GM23338 (cell line): ENCODE measurements around the gene TFCP2. TPM values are rescaled to one million over a fixed set of nuclear protein-coding genes. Genes with fewer than 3 reads are reported as not detected.

Source experiments
- ATAC-seq: fragments of 200-7000 bp; cut with Tn5 transposase; 3 replicates; pipeline ENCODE4 v1.9.1; 2020
- DNase-seq: peaks from one replicate; pipeline ENCODE4 v3.0.0-alpha.2; 2015; ENCODE audit warnings: low spot score
- H2AFZ ChIP-seq: fragments of 200-600 bp; sonication (generic); 2 replicates; pipeline ENCODE4 v1.8.0; 2016; ENCODE audit warnings: antibody characterized with exemption, mild to moderate bottlenecking, moderate library complexity
- H3F3A ChIP-seq: fragments of 200-600 bp; sonication (generic); replicated peaks from 2 replicates; pipeline ENCODE4 v1.8.0; 2017; ENCODE audit warnings: antibody characterized with exemption, mixed run types, low read depth
- H3K27ac ChIP-seq: fragments of 200-600 bp; sonication (generic); 2 replicates; pipeline ENCODE4 v1.6.1; 2016; ENCODE audit warnings: low read depth
- H3K27me3 ChIP-seq: fragments of 200-600 bp; sonication (generic); 2 replicates; pipeline ENCODE4 v1.8.0; 2016; ENCODE audit warnings: mild to moderate bottlenecking, mixed run types, moderate library complexity; ENCODE audit not compliant: insufficient read depth
- H3K36me3 ChIP-seq: fragments of 200-600 bp; sonication (generic); 2 replicates; pipeline ENCODE4 v1.8.0; 2016; ENCODE audit warnings: mild to moderate bottlenecking; ENCODE audit not compliant: insufficient read depth
- H3K4me1 ChIP-seq: fragments of 200-600 bp; sonication (generic); 2 replicates; pipeline ENCODE4 v1.8.0; 2016; ENCODE audit warnings: mild to moderate bottlenecking, moderate library complexity; ENCODE audit not compliant: insufficient read depth
- H3K4me2 ChIP-seq: fragments of 200-600 bp; sonication (generic); 2 replicates; pipeline ENCODE4 v1.7.1; 2017; ENCODE audit warnings: mixed run types
- H3K4me3 ChIP-seq: fragments of 200-600 bp; sonication (generic); 2 replicates; pipeline ENCODE4 v1.6.1; 2016; ENCODE audit warnings: mixed run types
- H3K79me2 ChIP-seq: fragments of 200-600 bp; sonication (generic); replicated peaks from 2 replicates; pipeline ENCODE4 v1.8.0; 2017; ENCODE audit warnings: mild to moderate bottlenecking; ENCODE audit not compliant: insufficient read depth
- H3K9me2 ChIP-seq: fragments of 200-600 bp; sonication (generic); 2 replicates; pipeline ENCODE4 v1.8.0; 2017; ENCODE audit not compliant: insufficient read depth
- H4K20me1 ChIP-seq: fragments of 200-600 bp; sonication (generic); replicated peaks from 2 replicates; pipeline ENCODE4 v1.8.0; 2017; ENCODE audit warnings: mild to moderate bottlenecking; ENCODE audit not compliant: insufficient read depth
- H3K27ac Mint-ChIP-seq: 2 replicates; pipeline ENCODE4 v1.8.0; 2020; ENCODE audit warnings: inconsistent platforms, mild to moderate bottlenecking, moderate library complexity, mixed read lengths
- H3K27me3 Mint-ChIP-seq: 3 replicates; pipeline ENCODE4 v1.8.0; 2022; ENCODE audit warnings: low read depth, mild to moderate bottlenecking, moderate library complexity, mixed read lengths, inconsistent platforms; ENCODE audit not compliant: insufficient read depth, poor library complexity
- H3K36me3 Mint-ChIP-seq: 3 replicates; pipeline ENCODE4 v1.8.0; 2021; ENCODE audit warnings: low read depth, mild to moderate bottlenecking, inconsistent platforms, moderate library complexity, mixed read lengths
- H3K4me1 Mint-ChIP-seq: 3 replicates; pipeline ENCODE4 v1.8.0; 2020; ENCODE audit warnings: mild to moderate bottlenecking, inconsistent platforms, mixed read lengths
- H3K4me3 Mint-ChIP-seq: 3 replicates; pipeline ENCODE4 v1.8.0; 2021; ENCODE audit warnings: moderate library complexity, mild to moderate bottlenecking, inconsistent platforms, mixed read lengths
- H3K9me3 Mint-ChIP-seq: 3 replicates; pipeline ENCODE4 v1.8.0; 2020; ENCODE audit warnings: moderate library complexity, mild to moderate bottlenecking, inconsistent platforms, mixed read lengths
- CREB1 ChIP-seq: fragments of 250-450 bp; sonication (Bioruptor Pico); IDR thresholded peaks from 2 replicates; pipeline ENCODE4 v1.5.0; 2020; ENCODE audit warnings: low read depth, mild to moderate bottlenecking, moderate library complexity
- EZH2phosphoT487 ChIP-seq: fragments of 200-600 bp; sonication (generic); IDR thresholded peaks from one replicate; pipeline ENCODE4 v1.8.1; 2018; ENCODE audit warnings: antibody characterized with exemption; ENCODE audit not compliant: unreplicated experiment
- JUNB ChIP-seq: IDR thresholded peaks from one replicate; pipeline ENCODE4 v1.6.1; 2016; ENCODE audit warnings: antibody characterized with exemption; ENCODE audit not compliant: unreplicated experiment
- REST ChIP-seq: IDR thresholded peaks from one replicate; pipeline ENCODE4 v1.6.1; 2018; ENCODE audit warnings: antibody characterized with exemption; ENCODE audit not compliant: unreplicated experiment
- ZNF114 ChIP-seq: fragments of 250-450 bp; sonication (Bioruptor Pico); IDR thresholded peaks from 2 replicates; pipeline ENCODE4 v1.5.0; 2020; ENCODE audit warnings: mild to moderate bottlenecking, moderate library complexity
- ZNF331 ChIP-seq: fragments of 250-450 bp; sonication (Bioruptor Pico); IDR thresholded peaks from 2 replicates; pipeline ENCODE4 v1.5.0; 2020; ENCODE audit warnings: low read depth, mild to moderate bottlenecking, moderate library complexity
- ZNF462 ChIP-seq: fragments of 250-450 bp; sonication (Bioruptor Pico); IDR thresholded peaks from 2 replicates; pipeline ENCODE4 v1.5.0; 2020; ENCODE audit warnings: mild to moderate bottlenecking, moderate library complexity
- polyA plus RNA-seq: library from polyadenylated mRNA; unstranded; fragments of >200 nt; fragmentation: Nextera tagmentation; extraction: Ambion mirVana; gene quantifications from 2 replicates; pipeline ENCODE4 v1.2.1, GENCODE V29; 2016
- total RNA-seq: library from RNA; depleted of rRNA; stranded (reverse); fragments of >200 nt; shearing (Covaris generic); gene quantifications from 2 replicates; pipeline ENCODE4 v1.2.3, GENCODE V29; 2014

Gene TFCP2
- total and polyA plus RNA-seq, 2 experiments from 2014 or later = 15.2 to 30.5 TPM

- TF ChIP-seq REST (no peak), ZNF114 (CRISPR knock-in tag) (no peak)
Observed at GRCh38 chr12:51055060-51055459, 117.9 kb downstream of the TFCP2 start (continued).

GRCh38 chr12:51051787-51052186 is 121.1 kb downstream of the TFCP2 start:
- Histone ChIP-seq H3K4me1 (peaks cover 10% of the 10 kb centered on the region; the same call in 1 of the 2 replicates), H3K9me2 (no peaks in the 10 kb centered on the region), H3K79me2 (no peaks in the 10 kb centered on the region), H4K20me1 (no peaks in the 10 kb centered on the region), H3F3A (no peaks in the 10 kb centered on the region), H3K27me3 (no peaks in the 10 kb centered on the region), H3K27ac (no peak overlapping the region), H3K4me3 (no peak overlapping the region), H3K36me3 (peaks cover 23% of the 10 kb centered on the region), H3K4me2 (no peak overlapping the region), H2AFZ (no peak overlapping the region)
- H3K27ac Mint-ChIP-seq = no peak overlapping the region
- no peaks in the 10 kb centered on the region for H3K9me3 Mint-ChIP-seq
- ATAC-seq (no peak), DNase-seq (no peak)
- peaks cover 31% of the 10 kb centered on the region for H3K36me3 Mint-ChIP-seq
- no peak for TF ChIP-seq ZNF462 (CRISPR knock-in tag)
- TF ChIP-seq EZH2phosphoT487 = no peak
- no peak for TF ChIP-seq CREB1 (CRISPR knock-in tag)
- no peak for TF ChIP-seq ZNF331
- no peak for TF ChIP-seq JUNB
- no peak overlapping the region; the same call in 2 of the 3 replicates for H3K4me3 Mint-ChIP-seq
- peaks cover 15% of the 10 kb centered on the region for H3K27me3 Mint-ChIP-seq
- peaks cover 11% of the 10 kb centered on the region for H3K4me1 Mint-ChIP-seq
